Liver (tissue), 9 donors: ENCODE data around the gene TM7SF2. TPM values are rescaled to one million over a fixed set of nuclear protein-coding genes. Genes with fewer than 3 reads are reported as not detected.

ENCODE experiments used
- DNase-seq: peaks from one replicate; pipeline ENCODE4 v3.0.0-alpha.2; 2017; ENCODE audit warnings: low spot score
- H3K27ac ChIP-seq, 2 donors: one replicate each; pipeline ENCODE4 v1.7.0; 2013; ENCODE audit warnings: inconsistent platforms in 2 of 2, low read length in 2 of 2, control low read depth in 1 of 2, low read depth in 1 of 2, mild to moderate bottlenecking in 1 of 2
- H3K27me3 ChIP-seq, 4 donors: one replicate each; pipeline versions ENCODE4 v1.6.1 to v1.7.0; 2013; ENCODE audit warnings: low read length in 3 of 4, inconsistent platforms in 1 of 4, mild to moderate bottlenecking in 1 of 4, moderate library complexity in 1 of 4; ENCODE audit not compliant: control insufficient read depth in 4 of 4, insufficient read depth in 4 of 4
- H3K36me3 ChIP-seq, 4 donors: one replicate each; pipeline versions ENCODE4 v1.6.1 to v1.7.0; 2013; ENCODE audit warnings: low read length in 3 of 4, mild to moderate bottlenecking in 3 of 4, low read depth in 1 of 4, moderate library complexity in 1 of 4; ENCODE audit not compliant: control insufficient read depth in 4 of 4, insufficient read depth in 3 of 4
- H3K4me1 ChIP-seq, 4 donors: one replicate each; pipeline versions ENCODE4 v1.6.1 to v1.7.0; 2013; ENCODE audit warnings: low read length in 3 of 4, mild to moderate bottlenecking in 3 of 4, moderate library complexity in 1 of 4; ENCODE audit not compliant: control insufficient read depth in 4 of 4, insufficient read depth in 4 of 4
- H3K4me3 ChIP-seq, 3 donors: one replicate each; pipeline versions ENCODE4 v1.6.1 to v1.7.0; 2013; ENCODE audit warnings: low read length in 3 of 3, control low read depth in 1 of 3, low read depth in 1 of 3, mild to moderate bottlenecking in 1 of 3
- H3K9ac ChIP-seq, 2 donors: one replicate each; pipeline ENCODE4 v1.7.0; 2013; ENCODE audit warnings: low read length in 2 of 2, mild to moderate bottlenecking in 2 of 2, moderate library complexity in 2 of 2, control low read depth in 1 of 2, low read depth in 1 of 2
- H3K9me3 ChIP-seq, 4 donors: one replicate each; pipeline versions ENCODE4 v1.6.1 to v1.7.0; 2013; ENCODE audit warnings: low read length in 3 of 4; ENCODE audit not compliant: control insufficient read depth in 4 of 4
- ATF3 ChIP-seq: IDR thresholded peaks from 2 replicates; pipeline ENCODE4 v1.6.1; 2016; ENCODE audit warnings: antibody characterized with exemption
- CTCF ChIP-seq: fragments of 150-350 bp; IDR thresholded peaks from 2 replicates; pipeline ENCODE4 v1.5.1; 2017; ENCODE audit warnings: improper control_type of control experiment, low read depth, low read length; ENCODE audit not compliant: missing input control
- EGR1 ChIP-seq, 2 donors: IDR thresholded peaks; 2 replicates each; pipeline ENCODE4 v1.6.1; 2016 to 2018; ENCODE audit warnings: antibody characterized with exemption in 2 of 2, low read depth in 2 of 2
- FOXA1 ChIP-seq: IDR thresholded peaks from 2 replicates; pipeline ENCODE4 v1.6.1; 2016; ENCODE audit warnings: antibody characterized with exemption
- FOXA2 ChIP-seq: IDR thresholded peaks from 2 replicates; pipeline ENCODE4 v1.6.1; 2016; ENCODE audit warnings: antibody characterized with exemption
- GABPA ChIP-seq, 2 donors: IDR thresholded peaks in 1 of 2; conservative IDR thresholded peaks in 1 of 2; 2 replicates each; pipeline ENCODE4 v1.6.1; 2016; ENCODE audit warnings: antibody characterized with exemption in 2 of 2, mild to moderate bottlenecking in 1 of 2, moderate library complexity in 1 of 2
- HNF4A ChIP-seq, 2 donors: conservative IDR thresholded peaks; 2 replicates each; pipeline ENCODE4 v1.6.1; 2016; ENCODE audit warnings: antibody characterized with exemption in 2 of 2, mild to moderate bottlenecking in 2 of 2
- HNF4G ChIP-seq: IDR thresholded peaks from 2 replicates; pipeline ENCODE4 v1.6.1; 2016; ENCODE audit warnings: antibody characterized with exemption
- JUND ChIP-seq, 2 donors: IDR thresholded peaks; 2 replicates each; pipeline ENCODE4 v1.6.1; 2016; ENCODE audit warnings: antibody characterized with exemption in 2 of 2
- MAX ChIP-seq: IDR thresholded peaks from 2 replicates; pipeline ENCODE4 v1.6.1; 2016; ENCODE audit warnings: antibody characterized with exemption
- NR2F2 ChIP-seq: IDR thresholded peaks from 2 replicates; pipeline ENCODE4 v1.6.1; 2016; ENCODE audit warnings: antibody characterized with exemption
- RXRA ChIP-seq, 2 donors: IDR thresholded peaks; 2 replicates each; pipeline ENCODE4 v1.6.1; 2017 to 2018; ENCODE audit warnings: antibody characterized with exemption in 2 of 2, mild to moderate bottlenecking in 1 of 2
- TAF1 ChIP-seq: conservative IDR thresholded peaks from 2 replicates; pipeline ENCODE4 v1.6.1; 2016; ENCODE audit warnings: antibody characterized with exemption, mild to moderate bottlenecking
- WGBS: extraction: QIAGEN DNeasy Blood & Tissue Kit; methylation state at CpG from one replicate; pipeline ENCODE4 v1.1.7; 2013; 5-methylcytosine and 5-hydroxymethylcytosine counted together
- polyA plus RNA-seq, 2 donors: library from polyadenylated mRNA; stranded (reverse) in 1 of 2; unstranded in 1 of 2; fragments of 200-250 nt in 1 of 2; fragments of >200 nt in 1 of 2; fragmentation: Nextera tagmentation in 1 of 2; extraction: Ambion mirVana in 1 of 2; gene quantifications; one replicate each; pipeline versions ENCODE4 v1.2.1 to v1.2.3, GENCODE V29; 2013 to 2015
- total RNA-seq, 2 donors: library from RNA; depleted of rRNA; stranded (reverse); fragments of >200 nt; gene quantifications; one replicate each; pipeline ENCODE4 v1.2.3, GENCODE V29; 2014
- TF ChIP-seq, protein P1 (sequence below): IDR thresholded peaks from 2 replicates; pipeline ENCODE4 v1.6.1; 2016; ENCODE audit warnings: antibody characterized with exemption
- TF ChIP-seq, protein P2 (sequence below): IDR thresholded peaks from 2 replicates; pipeline ENCODE4 v1.6.1; 2016; ENCODE audit warnings: antibody characterized with exemption, mild to moderate bottlenecking
- donor health status: healthy.
- donor health status: healthy.
- donor health status: healthy.
- donor health status: healthy.
- donor health status: healthy.

The TM7SF2 gene
- total and polyA plus RNA-seq, 4 donors, result 39.0 to 337 (median 89.1) TPM

DNA sequence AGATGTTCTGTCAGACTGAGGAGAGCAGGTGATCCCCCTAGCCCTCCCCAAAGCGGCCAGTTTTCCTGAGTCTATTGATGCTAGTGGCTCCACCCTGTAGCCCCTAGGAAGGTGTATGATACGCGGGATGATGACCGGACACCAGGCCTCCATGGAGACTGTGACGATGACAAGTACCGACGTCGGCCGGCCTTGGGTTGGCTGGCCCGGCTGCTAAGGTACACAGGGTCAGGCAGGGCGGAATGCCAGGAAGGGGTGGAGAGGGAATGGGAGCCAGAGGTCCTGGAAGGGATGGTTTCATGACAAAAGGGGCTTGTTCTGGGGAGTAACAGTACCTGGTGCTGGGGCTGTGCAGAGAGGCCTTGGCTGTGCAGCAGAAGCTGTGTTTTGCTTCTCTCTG, 24.5 kb upstream of the TM7SF2 start:
- no peak overlapping the region for H3K9ac ChIP-seq
- no peaks in the 10 kb centered on the region for H3K27me3 ChIP-seq
- DNase-seq, result no peak
- 91% methylated on average over 11 of the region's 11 CpGs for WGBS
- no peak overlapping the region for H3K27ac ChIP-seq
- no peaks in the 10 kb centered on the region for H3K9me3 ChIP-seq
- peaks cover 10 to 23% (median 18%) of the 10 kb centered on the region in 4 donors for H3K4me1 ChIP-seq
- TF ChIP-seq ATF3 (no peak), TAF1 (no peak), MAX (no peak), FOXA2 (no peak), JUND (IDR thresholded peaks at IDR 0.05) (no peak), EGR1 (IDR thresholded peaks at IDR 0.05; ENCODE audit: low read depth in 2 of 2) (no peak), FOXA1 (no peak), GABPA (IDR thresholded peaks at IDR 0.05 in 1 of 2, conservative IDR thresholded peaks at IDR 0.05 in 1 of 2) (no peak), HNF4G (no peak), HNF4A (conservative IDR thresholded peaks at IDR 0.05) (no peak), CTCF (no peak)
- TF ChIP-seq, protein P1, sequence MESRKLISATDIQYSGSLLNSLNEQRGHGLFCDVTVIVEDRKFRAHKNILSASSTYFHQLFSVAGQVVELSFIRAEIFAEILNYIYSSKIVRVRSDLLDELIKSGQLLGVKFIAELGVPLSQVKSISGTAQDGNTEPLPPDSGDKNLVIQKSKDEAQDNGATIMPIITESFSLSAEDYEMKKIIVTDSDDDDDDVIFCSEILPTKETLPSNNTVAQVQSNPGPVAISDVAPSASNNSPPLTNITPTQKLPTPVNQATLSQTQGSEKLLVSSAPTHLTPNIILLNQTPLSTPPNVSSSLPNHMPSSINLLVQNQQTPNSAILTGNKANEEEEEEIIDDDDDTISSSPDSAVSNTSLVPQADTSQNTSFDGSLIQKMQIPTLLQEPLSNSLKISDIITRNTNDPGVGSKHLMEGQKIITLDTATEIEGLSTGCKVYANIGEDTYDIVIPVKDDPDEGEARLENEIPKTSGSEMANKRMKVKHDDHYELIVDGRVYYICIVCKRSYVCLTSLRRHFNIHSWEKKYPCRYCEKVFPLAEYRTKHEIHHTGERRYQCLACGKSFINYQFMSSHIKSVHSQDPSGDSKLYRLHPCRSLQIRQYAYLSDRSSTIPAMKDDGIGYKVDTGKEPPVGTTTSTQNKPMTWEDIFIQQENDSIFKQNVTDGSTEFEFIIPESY, result no peak
- H3K4me3 ChIP-seq, result no peak overlapping the region
- H3K36me3 ChIP-seq, result peaks cover 5 to 39% (median 13%) of the 10 kb centered on the region in 4 donors

DNA sequence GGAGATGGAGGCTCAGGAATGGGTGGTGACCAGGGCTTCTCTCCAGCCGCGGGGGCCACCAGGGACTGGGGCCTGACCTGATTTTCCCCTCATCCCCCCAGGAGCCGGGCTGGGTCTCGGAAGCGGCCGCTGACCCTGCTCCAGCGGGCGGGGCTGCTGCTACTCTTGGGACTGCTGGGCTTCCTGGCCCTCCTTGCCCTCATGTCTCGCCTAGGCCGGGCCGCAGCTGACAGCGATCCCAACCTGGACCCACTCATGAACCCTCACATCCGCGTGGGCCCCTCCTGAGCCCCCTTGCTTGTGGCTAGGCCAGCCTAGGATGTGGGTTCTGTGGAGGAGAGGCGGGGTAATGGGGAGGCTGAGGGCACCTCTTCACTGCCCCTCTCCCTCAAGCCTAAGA, 23.8 kb upstream of the TM7SF2 start:
- Histone ChIP-seq H3K4me3 (no peak overlapping the region), H3K9me3 (no peaks in the 10 kb centered on the region), H3K36me3 (peaks cover 5 to 39% (median 13%) of the 10 kb centered on the region in 4 donors), H3K27ac (no peak overlapping the region), H3K4me1 (peaks cover 10 to 23% (median 18%) of the 10 kb centered on the region in 4 donors), H3K27me3 (no peaks in the 10 kb centered on the region), H3K9ac (no peak overlapping the region)
- TF ChIP-seq TAF1, result no peak
- TF ChIP-seq FOXA2, result no peak
- TF ChIP-seq NR2F2, result no peak
- TF ChIP-seq JUND (IDR thresholded peaks at IDR 0.05), result no peak
- TF ChIP-seq ATF3, result no peak
- WGBS, result 95% methylated on average over 15 of the region's 15 CpGs
- no peak for DNase-seq

DNA sequence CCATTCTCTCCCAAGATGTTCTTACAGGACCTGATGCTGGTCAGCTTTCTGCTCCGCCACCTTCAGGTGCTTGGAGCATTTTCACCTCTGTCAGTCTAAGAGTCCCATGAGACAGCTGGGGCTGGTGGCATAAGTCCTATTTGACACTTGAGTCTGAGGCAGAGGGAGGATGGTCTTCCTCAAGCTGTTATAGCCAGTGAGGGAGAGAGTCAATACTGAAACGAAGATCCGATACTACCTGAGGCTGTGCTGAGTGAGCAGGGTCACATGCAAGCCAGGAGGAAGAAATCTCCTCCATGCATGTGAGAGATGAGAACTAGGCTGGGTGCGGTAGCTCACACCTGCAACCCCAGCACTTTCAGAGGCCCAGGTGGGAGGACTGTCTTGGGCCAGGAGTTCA, 22.1 kb upstream of the TM7SF2 start:
- no peak for DNase-seq
- Histone ChIP-seq H3K9me3 (no peaks in the 10 kb centered on the region), H3K36me3 (peaks cover 5 to 39% (median 13%) of the 10 kb centered on the region in 4 donors), H3K27me3 (no peaks in the 10 kb centered on the region), H3K27ac (no peak overlapping the region), H3K4me1 (peaks cover 5 to 12% (median 10%) of the 10 kb centered on the region in 4 donors), H3K9ac (no peak overlapping the region), H3K4me3 (no peak overlapping the region)
- WGBS, result 91% methylated on average over 4 of the region's 4 CpGs
- no peak for TF ChIP-seq EGR1 (IDR thresholded peaks at IDR 0.05; ENCODE audit: low read depth in 2 of 2)
- TF ChIP-seq RXRA (IDR thresholded peaks at IDR 0.05), result no peak
- TF ChIP-seq ATF3, result no peak
- TF ChIP-seq, protein P2, sequence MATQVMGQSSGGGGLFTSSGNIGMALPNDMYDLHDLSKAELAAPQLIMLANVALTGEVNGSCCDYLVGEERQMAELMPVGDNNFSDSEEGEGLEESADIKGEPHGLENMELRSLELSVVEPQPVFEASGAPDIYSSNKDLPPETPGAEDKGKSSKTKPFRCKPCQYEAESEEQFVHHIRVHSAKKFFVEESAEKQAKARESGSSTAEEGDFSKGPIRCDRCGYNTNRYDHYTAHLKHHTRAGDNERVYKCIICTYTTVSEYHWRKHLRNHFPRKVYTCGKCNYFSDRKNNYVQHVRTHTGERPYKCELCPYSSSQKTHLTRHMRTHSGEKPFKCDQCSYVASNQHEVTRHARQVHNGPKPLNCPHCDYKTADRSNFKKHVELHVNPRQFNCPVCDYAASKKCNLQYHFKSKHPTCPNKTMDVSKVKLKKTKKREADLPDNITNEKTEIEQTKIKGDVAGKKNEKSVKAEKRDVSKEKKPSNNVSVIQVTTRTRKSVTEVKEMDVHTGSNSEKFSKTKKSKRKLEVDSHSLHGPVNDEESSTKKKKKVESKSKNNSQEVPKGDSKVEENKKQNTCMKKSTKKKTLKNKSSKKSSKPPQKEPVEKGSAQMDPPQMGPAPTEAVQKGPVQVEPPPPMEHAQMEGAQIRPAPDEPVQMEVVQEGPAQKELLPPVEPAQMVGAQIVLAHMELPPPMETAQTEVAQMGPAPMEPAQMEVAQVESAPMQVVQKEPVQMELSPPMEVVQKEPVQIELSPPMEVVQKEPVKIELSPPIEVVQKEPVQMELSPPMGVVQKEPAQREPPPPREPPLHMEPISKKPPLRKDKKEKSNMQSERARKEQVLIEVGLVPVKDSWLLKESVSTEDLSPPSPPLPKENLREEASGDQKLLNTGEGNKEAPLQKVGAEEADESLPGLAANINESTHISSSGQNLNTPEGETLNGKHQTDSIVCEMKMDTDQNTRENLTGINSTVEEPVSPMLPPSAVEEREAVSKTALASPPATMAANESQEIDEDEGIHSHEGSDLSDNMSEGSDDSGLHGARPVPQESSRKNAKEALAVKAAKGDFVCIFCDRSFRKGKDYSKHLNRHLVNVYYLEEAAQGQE, result no peak
